Activated B cell treated with CpG ODN at 0.5 μM for 24 hours (primary cell): ENCODE measurements around the gene ROBO2. TPM values are rescaled to one million over a fixed set of nuclear protein-coding genes. Genes with fewer than 3 reads are reported as not detected.

ENCODE experiments used
- ATAC-seq: fragments of 200-7000 bp; cut with Tn5 transposase; one replicate; pipeline ENCODE4 v1.10.0; 2021; ENCODE audit warnings: low read depth, mild to moderate bottlenecking, moderate library complexity
- CTCF ChIA-PET: fragments of 350-600 bp; sonication (Branson Sonifier 250); formaldehyde crosslinking; loops from one replicate; lab custom pipeline; 2021; ENCODE audit warnings: antibody characterized with exemption; lab: Charles Lee
- POLR2A ChIA-PET: fragments of 350-600 bp; sonication (Branson Sonifier 250); formaldehyde crosslinking; loops from one replicate; lab custom pipeline; 2021; ENCODE audit warnings: antibody characterized with exemption; lab: Charles Lee
- DNase-seq: peaks from one replicate; pipeline ENCODE4 v3.0.0; 2022
- H3K27ac Mint-ChIP-seq: one replicate; pipeline ENCODE4 v1.8.0; 2020; ENCODE audit warnings: mixed read lengths
- H3K27me3 Mint-ChIP-seq: one replicate; pipeline ENCODE4 v1.8.0; 2021; ENCODE audit warnings: mixed read lengths
- H3K36me3 Mint-ChIP-seq: one replicate; pipeline ENCODE4 v1.8.0; 2021; ENCODE audit warnings: low read depth, mixed read lengths
- H3K4me1 Mint-ChIP-seq: one replicate; pipeline ENCODE4 v1.8.0; 2021; ENCODE audit warnings: mixed read lengths
- H3K4me3 Mint-ChIP-seq: one replicate; pipeline ENCODE4 v1.8.0; 2020; ENCODE audit warnings: mild to moderate bottlenecking, mixed read lengths
- H3K9me3 Mint-ChIP-seq: one replicate; pipeline ENCODE4 v1.8.0; 2020; ENCODE audit warnings: mixed read lengths
- CTCF ChIP-seq: fragments of 200-600 bp; IDR thresholded peaks from one replicate; pipeline ENCODE4 v1.8.0; 2022; ENCODE audit warnings: antibody characterized with exemption, mild to moderate bottlenecking
- intact Hi-C: fragments of 100-400 bp; cut with micrococcal nuclease; formaldehyde crosslinking; loops from one replicate; pipeline ENCODE4 v1.15.1; 2024
- total RNA-seq: library from RNA; stranded (reverse); gene quantifications from 2 replicates; pipeline ENCODE4 v1.2.3, GENCODE V29; 2022

The ROBO2 gene
- total RNA-seq, 1 donor from 2014 or later = not detected

DNA sequence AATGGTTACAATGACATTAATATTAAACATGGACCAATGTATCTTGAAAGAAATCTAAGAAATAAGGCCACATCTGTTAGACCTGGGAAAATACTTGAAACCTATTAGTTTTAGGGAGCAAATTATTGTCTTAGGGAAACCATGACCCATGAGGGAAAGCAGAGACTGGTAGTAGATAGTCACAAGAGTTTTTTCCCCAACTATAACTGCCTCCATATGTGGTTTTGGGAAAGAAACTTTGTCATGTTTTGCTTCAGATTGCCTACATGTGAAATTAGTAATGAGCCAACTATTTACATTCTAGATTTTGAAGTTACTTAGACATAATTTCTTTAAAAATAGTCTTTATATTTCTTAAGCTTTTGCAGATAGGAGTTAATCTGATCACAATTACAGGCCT, 474.9 kb downstream of the ROBO2 start:
- H3K4me3 Mint-ChIP-seq = no peak overlapping the region
- POLR2A ChIA-PET = no interaction called here

GRCh38 chr3:77524463-77524862, 484.6 kb downstream of the ROBO2 start:
- DNase-seq (no peak), ATAC-seq (no peak)
- no peaks in the 10 kb centered on the region for H3K4me1 Mint-ChIP-seq
- H3K36me3 Mint-ChIP-seq = no peaks in the 10 kb centered on the region
- intact Hi-C loops = no loop called here
- TF ChIP-seq CTCF = no peak
- no peaks in the 10 kb centered on the region for H3K27me3 Mint-ChIP-seq
- POLR2A ChIA-PET = no interaction called here
- no peak overlapping the region for H3K27ac Mint-ChIP-seq
- no peak overlapping the region for H3K4me3 Mint-ChIP-seq
- peaks cover 2% of the 10 kb centered on the region for H3K9me3 Mint-ChIP-seq
- CTCF ChIA-PET = no interaction called here

More for the DNA sequence above, 474.9 kb downstream of the ROBO2 start:
- H3K9me3 Mint-ChIP-seq = peaks cover 5% of the 10 kb centered on the region
- intact Hi-C loops = no loop called here
- DNase-seq = no peak
- no peaks in the 10 kb centered on the region for H3K27me3 Mint-ChIP-seq
- no peak for ATAC-seq
- H3K36me3 Mint-ChIP-seq = no peaks in the 10 kb centered on the region
- no peak for TF ChIP-seq CTCF
- CTCF ChIA-PET = no interaction called here
- no peak overlapping the region for H3K27ac Mint-ChIP-seq
- H3K4me1 Mint-ChIP-seq = no peaks in the 10 kb centered on the region

DNA sequence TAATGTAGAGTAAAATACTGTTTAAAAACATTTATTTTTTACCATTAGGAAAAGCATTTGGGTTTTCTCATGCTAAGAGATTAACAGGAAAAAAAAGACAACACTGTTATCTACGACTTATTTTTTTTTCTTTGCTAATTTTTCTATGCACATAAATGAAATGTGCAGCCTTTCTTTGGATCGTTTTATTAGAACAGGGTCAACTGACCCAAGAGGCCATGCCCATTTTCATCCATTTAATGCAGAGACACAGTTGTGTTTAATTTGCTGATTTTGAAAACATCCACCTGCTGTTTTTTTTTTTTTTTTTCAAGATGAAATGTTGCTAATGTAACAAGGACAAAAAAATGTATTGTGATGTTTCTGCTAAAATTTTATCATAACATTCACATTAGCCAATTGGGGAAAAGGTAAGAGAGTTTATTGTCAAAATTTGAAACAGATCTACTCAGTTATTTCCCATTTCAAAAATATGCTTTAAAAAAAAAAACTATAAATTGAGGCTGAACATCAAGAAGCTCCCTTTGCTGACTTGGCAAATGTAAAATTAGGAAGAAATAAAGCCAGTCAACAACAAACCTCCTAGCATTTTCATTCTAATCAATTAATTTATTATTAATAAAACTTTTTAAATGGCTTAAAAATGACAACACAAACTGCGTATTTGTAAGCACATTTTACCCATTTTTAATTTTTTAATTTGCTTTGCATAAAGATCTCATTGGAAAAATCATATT, 485.2 kb downstream of the ROBO2 start:
- H3K27me3 Mint-ChIP-seq = no peaks in the 10 kb centered on the region
- no peaks in the 10 kb centered on the region for H3K36me3 Mint-ChIP-seq
- peaks cover 2% of the 10 kb centered on the region for H3K9me3 Mint-ChIP-seq
- H3K4me1 Mint-ChIP-seq = no peaks in the 10 kb centered on the region
- no peak for TF ChIP-seq CTCF
- no peak overlapping the region for H3K4me3 Mint-ChIP-seq
- CTCF ChIA-PET = no interaction called here
- no peak overlapping the region for H3K27ac Mint-ChIP-seq
- DNase-seq (no peak), ATAC-seq (no peak)
- POLR2A ChIA-PET = no interaction called here
- intact Hi-C loops = no loop called here

DNA sequence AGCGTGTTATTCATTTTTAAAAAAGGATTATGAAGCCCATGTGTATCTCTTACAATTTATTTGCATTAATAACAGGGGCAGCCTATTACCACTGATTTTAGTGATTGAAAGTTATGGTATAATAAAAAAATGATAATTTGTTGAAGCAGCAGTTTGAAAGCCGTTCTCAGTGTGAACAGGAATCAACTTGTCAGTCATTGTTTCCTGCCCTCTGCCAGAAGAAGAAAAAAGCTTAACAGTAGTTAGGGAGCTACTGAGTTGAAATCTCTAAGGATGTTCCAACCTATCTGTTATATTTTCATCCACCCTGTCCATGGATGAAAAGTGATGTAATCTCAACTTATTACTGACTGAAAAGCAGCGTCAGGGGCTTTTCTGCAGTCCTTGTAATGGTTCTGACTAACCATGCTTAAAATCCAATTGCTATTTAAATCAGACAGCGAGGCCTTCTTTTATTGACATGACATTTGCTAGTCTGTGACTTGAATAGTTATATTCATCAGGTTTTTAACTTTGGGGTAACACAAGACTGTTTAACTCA, 486.7 kb downstream of the ROBO2 start:
- ChIA-PET POLR2A (no interaction called here), CTCF (no interaction called here)
- peaks cover 2% of the 10 kb centered on the region for H3K9me3 Mint-ChIP-seq
- ATAC-seq (no peak), DNase-seq (no peak)
- no peak overlapping the region for H3K4me3 Mint-ChIP-seq
- no peak overlapping the region for H3K27ac Mint-ChIP-seq
- no peak for TF ChIP-seq CTCF
- no peaks in the 10 kb centered on the region for H3K27me3 Mint-ChIP-seq
- H3K4me1 Mint-ChIP-seq = no peaks in the 10 kb centered on the region
- H3K36me3 Mint-ChIP-seq = no peaks in the 10 kb centered on the region
- intact Hi-C loops = no loop called here

- intact Hi-C loops = no loop called here
- no peaks in the 10 kb centered on the region for H3K36me3 Mint-ChIP-seq
- no peaks in the 10 kb centered on the region for H3K27me3 Mint-ChIP-seq
- POLR2A ChIA-PET = no interaction called here
- H3K27ac Mint-ChIP-seq = no peak overlapping the region
- no peak for ATAC-seq
- CTCF ChIA-PET = no interaction called here
- TF ChIP-seq CTCF = no peak
- DNase-seq = no peak
- no peaks in the 10 kb centered on the region for H3K4me1 Mint-ChIP-seq
- peaks cover 3% of the 10 kb centered on the region for H3K9me3 Mint-ChIP-seq
- H3K4me3 Mint-ChIP-seq = no peak overlapping the region
Measured at GRCh38 chr3:77529522-77529921, 489.6 kb downstream of the ROBO2 start.
